Measurements from ENCODE around the gene DCDC2B.

The DCDC2B gene

DNA sequence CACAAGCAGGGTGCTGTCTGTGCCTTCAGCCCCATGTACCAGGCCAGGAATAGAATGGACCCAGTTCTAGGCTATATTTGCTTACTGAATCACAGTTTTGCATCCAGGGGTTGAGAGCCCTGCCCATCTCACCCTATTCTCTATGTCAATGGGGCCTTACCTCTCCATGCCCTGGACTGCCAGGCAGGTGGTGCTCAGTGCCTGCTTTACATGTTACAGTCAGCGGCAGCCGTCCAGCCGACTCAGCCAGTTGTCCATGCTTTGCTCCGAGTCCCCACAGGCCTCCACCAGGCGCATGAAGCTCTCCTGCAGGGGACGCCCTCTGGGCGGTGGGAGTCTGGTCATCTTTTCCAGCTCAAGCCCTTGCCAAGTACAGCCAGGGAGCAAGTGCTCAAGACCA lies 25.9 kb downstream of the DCDC2B start:
- TF ChIP-seq, protein P1, sequence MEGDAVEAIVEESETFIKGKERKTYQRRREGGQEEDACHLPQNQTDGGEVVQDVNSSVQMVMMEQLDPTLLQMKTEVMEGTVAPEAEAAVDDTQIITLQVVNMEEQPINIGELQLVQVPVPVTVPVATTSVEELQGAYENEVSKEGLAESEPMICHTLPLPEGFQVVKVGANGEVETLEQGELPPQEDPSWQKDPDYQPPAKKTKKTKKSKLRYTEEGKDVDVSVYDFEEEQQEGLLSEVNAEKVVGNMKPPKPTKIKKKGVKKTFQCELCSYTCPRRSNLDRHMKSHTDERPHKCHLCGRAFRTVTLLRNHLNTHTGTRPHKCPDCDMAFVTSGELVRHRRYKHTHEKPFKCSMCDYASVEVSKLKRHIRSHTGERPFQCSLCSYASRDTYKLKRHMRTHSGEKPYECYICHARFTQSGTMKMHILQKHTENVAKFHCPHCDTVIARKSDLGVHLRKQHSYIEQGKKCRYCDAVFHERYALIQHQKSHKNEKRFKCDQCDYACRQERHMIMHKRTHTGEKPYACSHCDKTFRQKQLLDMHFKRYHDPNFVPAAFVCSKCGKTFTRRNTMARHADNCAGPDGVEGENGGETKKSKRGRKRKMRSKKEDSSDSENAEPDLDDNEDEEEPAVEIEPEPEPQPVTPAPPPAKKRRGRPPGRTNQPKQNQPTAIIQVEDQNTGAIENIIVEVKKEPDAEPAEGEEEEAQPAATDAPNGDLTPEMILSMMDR (IDR thresholded peaks at IDR 0.05; ENCODE audit: low read depth, low read length), result no peak
- TF ChIP-seq EZH2phosphoT487 (IDR thresholded peaks at IDR 0.05; ENCODE audit: low read depth), result no peak
- Histone ChIP-seq H3K36me3 (replicated peaks; ENCODE audit: low read depth, low read length) (no peaks in the 10 kb centered on the region), H3K9ac (ENCODE audit: low read length) (no peak overlapping the region), H3K4me3 (ENCODE audit: low read length) (no peak overlapping the region), H2AFZ (ENCODE audit: low read depth, low read length) (no peak overlapping the region), H4K20me1 (ENCODE audit: insufficient read depth, low read length) (no peaks in the 10 kb centered on the region), H3K79me2 (ENCODE audit: low read length) (no peaks in the 10 kb centered on the region), H3K4me2 (ENCODE audit: low read length) (no peak overlapping the region), H3K27me3 (ENCODE audit: low read depth, low read length) (no peaks in the 10 kb centered on the region), H3K4me1 (ENCODE audit: low read length) (no peaks in the 10 kb centered on the region), H3K27ac (ENCODE audit: low read length) (no peak overlapping the region), H3K9me3 (ENCODE audit: insufficient read depth, low read length) (no peaks in the 10 kb centered on the region)

DNA sequence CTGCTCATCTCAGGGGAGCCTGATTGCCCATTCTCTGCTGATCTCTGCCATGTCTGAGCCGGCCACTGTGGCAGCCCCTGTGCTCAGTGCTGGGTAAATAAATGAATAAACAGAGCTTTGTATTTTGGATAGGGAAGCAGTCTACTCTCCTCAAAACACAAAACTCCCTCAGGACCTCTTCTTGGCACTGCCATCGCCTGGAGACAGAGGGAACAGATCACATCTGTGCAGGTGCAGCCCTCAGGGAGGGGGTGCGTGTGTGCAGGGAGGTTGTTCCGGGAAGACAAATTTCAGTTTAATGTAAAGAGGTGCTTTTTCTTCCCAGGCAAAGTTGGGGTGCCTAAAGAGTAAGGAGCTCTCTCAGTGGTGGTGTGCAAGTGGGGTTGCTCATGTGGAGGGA lies 30.4 kb downstream of the DCDC2B start:
- Histone ChIP-seq H3K4me2 (ENCODE audit: low read length) (no peak overlapping the region), H3K9ac (ENCODE audit: low read length) (no peak overlapping the region), H3K27me3 (ENCODE audit: low read depth, low read length) (no peaks in the 10 kb centered on the region), H3K4me1 (ENCODE audit: low read length) (peaks cover 5% of the 10 kb centered on the region), H3K9me3 (ENCODE audit: insufficient read depth, low read length) (no peaks in the 10 kb centered on the region), H3K4me3 (ENCODE audit: low read length) (no peak overlapping the region), H3K79me2 (ENCODE audit: low read length) (no peaks in the 10 kb centered on the region), H3K36me3 (replicated peaks; ENCODE audit: low read depth, low read length) (no peaks in the 10 kb centered on the region), H2AFZ (ENCODE audit: low read depth, low read length) (no peak overlapping the region), H3K27ac (ENCODE audit: low read length) (no peak overlapping the region), H4K20me1 (ENCODE audit: insufficient read depth, low read length) (no peaks in the 10 kb centered on the region)
- TF ChIP-seq, protein P1 (IDR thresholded peaks at IDR 0.05; ENCODE audit: low read depth, low read length), result no peak
- no peak for TF ChIP-seq EZH2phosphoT487 (IDR thresholded peaks at IDR 0.05; ENCODE audit: low read depth)

DNA sequence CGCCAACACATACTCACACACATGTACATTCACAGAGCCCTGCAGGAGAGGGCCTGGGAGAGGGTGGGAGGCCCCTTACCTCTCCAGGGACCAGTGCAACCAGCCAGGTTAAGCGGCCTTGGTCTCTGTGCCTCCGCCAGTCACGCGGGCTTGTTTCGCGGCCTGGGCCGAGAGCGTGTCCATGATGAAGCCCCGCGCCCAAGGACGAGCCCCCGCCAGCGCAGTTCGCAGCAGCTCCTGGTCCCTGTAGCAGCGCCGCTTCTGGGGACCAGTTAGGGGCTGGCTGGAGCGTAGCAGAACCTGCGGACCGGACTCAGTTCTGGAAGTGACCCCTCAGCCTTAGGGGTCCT lies 30.9 kb downstream of the DCDC2B start:
- H3K36me3 ChIP-seq (replicated peaks; ENCODE audit: low read depth, low read length), result no peaks in the 10 kb centered on the region
- H3K4me2 ChIP-seq (ENCODE audit: low read length), result no peak overlapping the region
- peaks cover 5% of the 10 kb centered on the region for H3K4me1 ChIP-seq (ENCODE audit: low read length)
- no peak overlapping the region for H3K4me3 ChIP-seq (ENCODE audit: low read length)
- no peaks in the 10 kb centered on the region for H3K27me3 ChIP-seq (ENCODE audit: low read depth, low read length)
- no peaks in the 10 kb centered on the region for H3K9me3 ChIP-seq (ENCODE audit: insufficient read depth, low read length)
- H2AFZ ChIP-seq (ENCODE audit: low read depth, low read length), result no peak overlapping the region
- TF ChIP-seq EZH2phosphoT487 (IDR thresholded peaks at IDR 0.05; ENCODE audit: low read depth), result no peak
- TF ChIP-seq, protein P1 (IDR thresholded peaks at IDR 0.05; ENCODE audit: low read depth, low read length), result no peak
- H3K9ac ChIP-seq (ENCODE audit: low read length), result no peak overlapping the region
- H4K20me1 ChIP-seq (ENCODE audit: insufficient read depth, low read length), result no peaks in the 10 kb centered on the region
- H3K27ac ChIP-seq (ENCODE audit: low read length), result no peak overlapping the region
- H3K79me2 ChIP-seq (ENCODE audit: low read length), result no peaks in the 10 kb centered on the region

DNA sequence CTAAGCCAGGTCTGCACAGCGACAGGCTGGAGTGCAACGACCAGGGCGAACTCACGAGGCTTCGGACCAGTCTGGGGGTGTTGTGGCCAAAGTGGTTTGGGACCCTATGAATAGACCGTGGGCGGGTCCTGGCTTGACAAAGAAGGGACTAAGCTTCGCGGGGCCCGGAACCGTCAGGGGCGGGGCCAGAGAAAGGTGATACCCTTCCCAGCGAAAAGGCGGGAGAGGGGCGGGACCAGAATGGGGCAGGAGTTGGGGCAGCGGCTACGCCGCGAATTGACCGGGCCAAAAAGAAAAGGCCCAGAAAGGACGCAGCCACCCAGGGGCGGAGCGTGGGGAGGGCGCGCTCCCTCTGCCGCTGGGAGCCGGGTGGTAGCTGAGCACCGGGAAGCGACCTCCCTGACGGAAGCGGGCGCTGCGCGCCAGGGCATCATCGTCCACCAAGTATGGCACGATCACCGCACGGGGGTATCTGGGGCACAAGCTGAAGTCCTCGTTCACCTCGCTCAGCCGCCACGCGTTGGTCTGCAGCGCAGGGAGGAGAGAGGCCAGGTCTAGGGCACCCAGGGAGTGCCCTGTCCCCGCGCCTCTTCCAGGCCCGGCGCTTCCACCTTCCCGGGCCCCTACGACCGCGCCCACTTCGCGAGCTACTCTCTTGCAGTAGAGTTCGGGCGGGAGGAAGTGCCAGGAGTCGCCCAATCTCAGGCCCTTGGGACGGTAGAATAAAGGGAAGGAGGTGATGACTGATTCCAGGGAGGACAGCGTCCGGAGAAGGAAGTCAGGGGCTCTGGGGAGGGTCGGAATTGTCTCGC lies 31.5 kb downstream of the DCDC2B start:
- no peaks in the 10 kb centered on the region for H3K36me3 ChIP-seq (replicated peaks; ENCODE audit: low read depth, low read length)
- no peak overlapping the region for H3K9ac ChIP-seq (ENCODE audit: low read length)
- H3K4me2 ChIP-seq (ENCODE audit: low read length), result no peak overlapping the region
- TF ChIP-seq, protein P1 (IDR thresholded peaks at IDR 0.05; ENCODE audit: low read depth, low read length), result no peak
- no peak for TF ChIP-seq EZH2phosphoT487 (IDR thresholded peaks at IDR 0.05; ENCODE audit: low read depth)
- peaks cover 5% of the 10 kb centered on the region for H3K4me1 ChIP-seq (ENCODE audit: low read length)
- H3K27me3 ChIP-seq (ENCODE audit: low read depth, low read length), result no peaks in the 10 kb centered on the region
- no peak overlapping the region for H3K27ac ChIP-seq (ENCODE audit: low read length)
- H3K79me2 ChIP-seq (ENCODE audit: low read length), result no peaks in the 10 kb centered on the region
- H3K4me3 ChIP-seq (ENCODE audit: low read length), result no peak overlapping the region
- no peaks in the 10 kb centered on the region for H3K9me3 ChIP-seq (ENCODE audit: insufficient read depth, low read length)
- H2AFZ ChIP-seq (ENCODE audit: low read depth, low read length), result no peak overlapping the region
- H4K20me1 ChIP-seq (ENCODE audit: insufficient read depth, low read length), result no peaks in the 10 kb centered on the region
